HEK293 (cell line): ENCODE measurements around the gene CYRIA.

ENCODE experiments used
- CTCF ChIA-PET: fragments of 350-600 bp; formaldehyde crosslinking; extraction: SDS; loops from one replicate; lab custom pipeline; 2021; ENCODE audit warnings: antibody characterized with exemption; lab: Yijun Ruan, JAX
- POLR2A ChIA-PET: fragments of 300-600 bp; formaldehyde crosslinking; extraction: SDS; loops from one replicate; lab custom pipeline; 2020; ENCODE audit warnings: antibody characterized with exemption, inconsistent platforms; lab: Yijun Ruan, JAX
- H3K27ac ChIP-seq: fragments of 200-500 bp; sonication (Bioruptor generic); 2 replicates; pipeline ENCODE4 v1.5.1; 2014; ENCODE audit warnings: low read depth, low read length, control low read depth, inconsistent platforms; ENCODE audit errors: extremely low read depth
- H3K36me3 ChIP-seq, 2 experiments: fragments of 200-500 bp in 1 of 2; sonication (Bioruptor generic) in 1 of 2; 1 replicate in 1 of 2; 2 replicates in 1 of 2; pipeline ENCODE4 v1.5.1; 2014 to 2017; ENCODE audit warnings: inconsistent platforms in 2 of 2, low read length in 2 of 2; ENCODE audit not compliant: control insufficient read depth in 2 of 2, insufficient read depth in 1 of 2
- H3K4me1 ChIP-seq: fragments of 200-500 bp; sonication (Bioruptor generic); 2 replicates; pipeline ENCODE4 v1.5.1; 2014; ENCODE audit warnings: mild to moderate bottlenecking, low read length, inconsistent platforms; ENCODE audit not compliant: control insufficient read depth, insufficient read depth
- H3K4me3 ChIP-seq: 2 replicates; pipeline ENCODE4 v1.5.1; 2011; ENCODE audit warnings: low read depth, mild to moderate bottlenecking, control low read depth, low read length, moderate library complexity
- H3K9me3 ChIP-seq: fragments of 200-500 bp; sonication (Bioruptor generic); 2 replicates; pipeline ENCODE4 v1.5.1; 2014; ENCODE audit warnings: low read depth, low read length, inconsistent platforms; ENCODE audit not compliant: control insufficient read depth, insufficient read depth
- GLI2 ChIP-seq: fragments of 450-650 bp; formaldehyde crosslinking; IDR thresholded peaks from 2 replicates; pipeline ENCODE4; 2017; ENCODE audit warnings: missing biosample characterization, missing genetic modification characterization, low read depth, borderline replicate concordance
- GLI4 ChIP-seq: fragments of 450-650 bp; formaldehyde crosslinking; IDR thresholded peaks from 2 replicates; pipeline ENCODE4 v1.5.1; 2016; ENCODE audit warnings: missing biosample characterization, missing genetic modification characterization
- GLIS2 ChIP-seq: fragments of 450-650 bp; formaldehyde crosslinking; IDR thresholded peaks from 2 replicates; pipeline ENCODE4 v1.5.1; 2016; ENCODE audit warnings: missing biosample characterization, missing genetic modification characterization
- INSM2 ChIP-seq: fragments of 450-650 bp; formaldehyde crosslinking; IDR thresholded peaks from 2 replicates; pipeline ENCODE4 v1.5.1; 2016; ENCODE audit warnings: missing biosample characterization, missing genetic modification characterization
- ZBTB26 ChIP-seq: fragments of 450-650 bp; formaldehyde crosslinking; optimal IDR thresholded peaks from 2 replicates; pipeline ENCODE3; 2016; ENCODE audit warnings: missing biosample characterization, mild to moderate bottlenecking, missing genetic modification characterization
- ZFHX2 ChIP-seq: fragments of 450-650 bp; formaldehyde crosslinking; conservative IDR thresholded peaks from 2 replicates; pipeline ENCODE4 v1.5.1; 2016; ENCODE audit warnings: missing biosample characterization, missing genetic modification characterization
- ZNF146 ChIP-seq: fragments of 450-650 bp; formaldehyde crosslinking; IDR thresholded peaks from 2 replicates; pipeline ENCODE4 v1.5.1; 2016; ENCODE audit warnings: missing biosample characterization, missing genetic modification characterization
- ZNF350 ChIP-seq: fragments of 450-650 bp; formaldehyde crosslinking; IDR thresholded peaks from 2 replicates; pipeline ENCODE4 v1.5.0; 2017; ENCODE audit warnings: missing biosample characterization, mild to moderate bottlenecking, missing genetic modification characterization
- ZNF510 ChIP-seq: fragments of 450-650 bp; formaldehyde crosslinking; IDR thresholded peaks from 2 replicates; pipeline ENCODE4 v1.5.1; 2018; ENCODE audit warnings: mild to moderate bottlenecking, missing genetic modification characterization, missing biosample characterization; ENCODE audit not compliant: insufficient replicate concordance
- ZNF544 ChIP-seq: fragments of 450-650 bp; formaldehyde crosslinking; IDR thresholded peaks from 2 replicates; pipeline ENCODE4 v1.5.0; 2017; ENCODE audit warnings: missing biosample characterization, missing genetic modification characterization
- ZNF600 ChIP-seq: fragments of 450-650 bp; formaldehyde crosslinking; IDR thresholded peaks from 2 replicates; pipeline ENCODE4 v1.5.1; 2016; ENCODE audit warnings: missing biosample characterization, missing genetic modification characterization
- ZNF610 ChIP-seq: fragments of 450-650 bp; formaldehyde crosslinking; IDR thresholded peaks from 2 replicates; pipeline ENCODE4 v1.5.1; 2016; ENCODE audit warnings: missing biosample characterization, missing genetic modification characterization, borderline replicate concordance
- ZNF624 ChIP-seq: fragments of 450-650 bp; formaldehyde crosslinking; IDR thresholded peaks from 2 replicates; pipeline ENCODE4 v1.5.1; 2017; ENCODE audit warnings: missing biosample characterization, missing genetic modification characterization
- ZNF692 ChIP-seq: fragments of 450-650 bp; formaldehyde crosslinking; IDR thresholded peaks from 2 replicates; pipeline ENCODE4 v1.5.1; 2016; ENCODE audit warnings: missing biosample characterization, missing genetic modification characterization
- ZNF701 ChIP-seq: fragments of 450-650 bp; formaldehyde crosslinking; IDR thresholded peaks from 2 replicates; pipeline ENCODE4 v1.5.1; 2016; ENCODE audit warnings: missing biosample characterization, missing genetic modification characterization
- ZNF704 ChIP-seq: fragments of 450-650 bp; formaldehyde crosslinking; IDR thresholded peaks from 2 replicates; pipeline ENCODE4 v1.5.1; 2016; ENCODE audit warnings: missing biosample characterization, missing genetic modification characterization
- ZNF747 ChIP-seq: fragments of 450-650 bp; formaldehyde crosslinking; IDR thresholded peaks from 2 replicates; pipeline ENCODE4 v1.5.1; 2016; ENCODE audit warnings: missing biosample characterization, missing genetic modification characterization

Gene CYRIA

GRCh38 chr2:16621316-16621715, 44.3 kb downstream of the CYRIA start:
- Histone ChIP-seq H3K27ac (no peak overlapping the region), H3K9me3 (no peaks in the 10 kb centered on the region), H3K4me1 (no peaks in the 10 kb centered on the region), H3K4me3 (no peak overlapping the region)
- ChIA-PET CTCF (interaction anchor here (0.6 to 9.1 kb wide), 4 partner anchors 12 to 1050 kb away, joined by 4 to 135 read pairs (median 10); no protein-coding TSS in a partner anchor), POLR2A (no interaction called here)
- TF ChIP-seq ZNF146 (tag by site-specific recombination): no peak
- no peak for TF ChIP-seq GLIS2 (tag by site-specific recombination)
- TF ChIP-seq INSM2 (tag by site-specific recombination): no peak
- TF ChIP-seq ZFHX2 (tag by site-specific recombination): no peak
- no peak for TF ChIP-seq ZNF510 (tag by site-specific recombination)
- no peak for TF ChIP-seq ZBTB26
- TF ChIP-seq ZNF600 (tag by site-specific recombination): no peak
- no peak for TF ChIP-seq ZNF624
- TF ChIP-seq, all 188 proteins: peak for 0
- peaks cover 0 to 41% of the 10 kb centered on the region in 2 experiments; a peak in 1 of 3 replicates for H3K36me3 ChIP-seq

- Histone ChIP-seq H3K27ac (no peak overlapping the region), H3K9me3 (no peaks in the 10 kb centered on the region), H3K36me3 (peaks cover 0 to 41% of the 10 kb centered on the region in 2 experiments; a peak in 1 of 3 replicates), H3K4me1 (no peaks in the 10 kb centered on the region), H3K4me3 (no peak overlapping the region)
- TF ChIP-seq ZNF692 (tag by site-specific recombination): no peak
- no peak for TF ChIP-seq ZNF701 (tag by site-specific recombination)
- TF ChIP-seq GLI2: no peak
- no peak for TF ChIP-seq GLI4
- TF ChIP-seq ZNF747 (tag by site-specific recombination): no peak
- TF ChIP-seq ZNF544 (tag by site-specific recombination): no peak
- TF ChIP-seq ZNF610 (tag by site-specific recombination): no peak
- TF ChIP-seq ZNF350 (tag by site-specific recombination): no peak
- TF ChIP-seq ZNF704 (tag by site-specific recombination): no peak
- ChIA-PET POLR2A (no interaction called here), CTCF (interaction anchor here (0.6 to 9.1 kb wide), 3 partner anchors 12 to 138 kb away, joined by 4 to 135 read pairs (median 17); no protein-coding TSS in a partner anchor)
Observed at GRCh38 chr2:16620590-16620989, 45.0 kb downstream of the CYRIA start.
